NCI-H2081 (cell line): Measurements from ENCODE around the gene SHF.
"Not testable (repeated sequence)": the region's sequence is repeated elsewhere in the genome, so short reads cannot be mapped to it uniquely, and the experiment has no call there.

ENCODE experiments used
- DNase-seq, 2 experiments: peaks; one replicate each; lab custom pipeline; 2025; lab: John Stamatoyannopoulos, UW

The SHF gene, protein sequence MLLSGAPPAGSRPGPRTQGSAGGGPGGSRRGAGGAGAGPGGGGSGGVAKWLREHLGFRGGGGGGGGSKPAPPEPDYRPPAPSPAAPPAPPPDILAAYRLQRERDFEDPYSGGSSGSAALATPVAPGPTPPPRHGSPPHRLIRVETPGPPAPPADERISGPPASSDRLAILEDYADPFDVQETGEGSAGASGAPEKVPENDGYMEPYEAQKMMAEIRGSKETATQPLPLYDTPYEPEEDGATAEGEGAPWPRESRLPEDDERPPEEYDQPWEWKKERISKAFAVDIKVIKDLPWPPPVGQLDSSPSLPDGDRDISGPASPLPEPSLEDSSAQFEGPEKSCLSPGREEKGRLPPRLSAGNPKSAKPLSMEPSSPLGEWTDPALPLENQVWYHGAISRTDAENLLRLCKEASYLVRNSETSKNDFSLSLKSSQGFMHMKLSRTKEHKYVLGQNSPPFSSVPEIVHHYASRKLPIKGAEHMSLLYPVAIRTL

DNA sequence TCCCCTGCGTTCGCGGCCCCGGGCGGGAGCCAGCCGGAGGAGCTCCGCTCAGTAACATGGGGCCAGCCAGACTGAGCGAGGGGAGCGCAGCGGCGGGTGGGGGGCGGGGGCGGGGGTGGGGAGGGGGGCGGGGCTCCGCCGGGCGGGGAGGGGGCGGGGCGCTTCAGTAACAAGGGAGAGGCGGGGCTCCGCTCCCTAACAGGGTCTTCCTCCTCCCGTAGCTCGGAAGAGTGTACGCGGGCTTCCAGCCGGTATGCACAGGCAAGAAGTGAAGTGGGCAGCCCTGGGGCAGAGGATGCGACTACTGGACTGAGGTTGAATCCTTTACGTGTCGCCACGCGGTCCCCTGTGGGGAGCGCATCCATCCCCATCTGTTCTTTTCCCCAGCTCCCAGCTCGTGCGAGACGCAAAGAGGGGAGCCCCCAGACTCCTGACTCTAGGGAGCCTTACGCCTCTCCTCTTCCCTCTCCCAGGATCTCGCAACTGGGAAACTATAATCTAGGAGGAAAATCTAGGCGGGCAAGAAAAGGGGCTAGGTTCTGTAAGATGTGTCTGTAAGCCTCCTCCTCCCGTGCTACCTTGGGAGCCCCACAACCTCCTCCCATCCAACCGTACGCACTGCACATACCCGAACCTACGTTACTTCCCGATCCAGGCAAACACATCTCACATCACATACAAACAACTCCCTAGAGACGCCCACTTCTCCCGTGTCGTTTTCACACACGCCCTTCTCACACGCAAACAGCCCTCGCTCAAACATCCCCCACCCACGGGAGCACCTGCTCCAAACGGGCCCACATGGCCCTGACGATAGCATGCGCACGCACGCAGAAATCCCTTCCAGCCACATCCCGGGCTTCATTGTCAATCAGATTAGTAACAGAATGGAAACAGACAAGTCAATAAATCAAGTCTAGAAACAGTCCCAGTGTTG, at the start of gene SHF:
Gene SHF (minus strand): TSS at position 73 of the 937 bp plus-strand sequence. CDS start 15 bp downstream, at position 58.
- DNase-seq = peak; percentile 46 to 56

DNA sequence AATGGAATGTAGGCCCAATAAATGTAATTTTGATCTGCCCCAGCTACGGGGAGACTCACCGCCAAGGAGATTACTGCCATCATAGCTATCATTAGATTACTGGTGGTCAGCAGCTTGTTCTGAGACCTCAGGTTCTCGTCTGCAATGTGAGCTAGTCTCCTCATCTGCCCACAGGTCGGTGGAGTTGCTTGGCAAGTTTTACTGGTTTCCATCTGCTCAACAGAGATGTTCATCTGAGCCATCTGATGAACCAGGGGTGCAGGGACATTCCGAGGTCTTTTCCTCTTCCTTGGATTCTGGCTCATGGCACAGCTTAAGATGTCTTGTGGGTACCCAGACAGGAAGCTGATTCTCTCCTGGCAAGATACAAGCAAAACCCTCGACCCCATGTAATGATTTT, 49.0 kb upstream of the SHF start:
- DNase-seq = not testable (repeated sequence)

DNA sequence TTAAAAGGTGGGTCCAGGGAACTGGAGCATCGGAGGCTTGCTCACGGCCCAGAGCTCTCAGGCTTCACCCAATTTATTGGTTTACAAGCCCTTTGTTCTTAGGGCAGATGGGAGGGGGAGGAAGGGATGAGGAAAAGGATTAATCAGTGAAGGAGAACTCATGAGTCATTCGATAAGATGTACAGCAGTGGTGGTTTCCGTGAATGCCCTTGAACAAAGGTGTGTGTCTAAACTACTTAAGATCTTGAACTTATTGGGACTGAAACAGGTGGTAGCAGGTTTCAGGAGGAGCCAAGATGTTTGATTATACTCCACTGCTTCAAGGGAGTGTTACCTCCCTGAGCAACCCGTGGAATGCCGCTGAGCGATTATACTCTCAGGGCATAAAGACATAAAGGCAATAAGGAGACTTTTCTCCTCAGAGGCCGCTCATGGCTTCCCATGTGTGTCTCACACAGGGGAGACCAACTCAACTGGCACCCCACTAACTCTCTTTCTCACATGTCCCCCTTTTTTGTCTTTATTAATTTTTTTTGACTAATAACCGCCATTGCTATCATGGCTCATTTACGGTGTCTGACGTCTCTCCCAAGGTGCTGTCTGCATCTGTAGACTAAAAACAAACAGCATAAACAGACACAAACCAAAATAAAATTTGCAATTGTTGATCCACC, 46.9 kb upstream of the SHF start:
- no peak for DNase-seq

DNA sequence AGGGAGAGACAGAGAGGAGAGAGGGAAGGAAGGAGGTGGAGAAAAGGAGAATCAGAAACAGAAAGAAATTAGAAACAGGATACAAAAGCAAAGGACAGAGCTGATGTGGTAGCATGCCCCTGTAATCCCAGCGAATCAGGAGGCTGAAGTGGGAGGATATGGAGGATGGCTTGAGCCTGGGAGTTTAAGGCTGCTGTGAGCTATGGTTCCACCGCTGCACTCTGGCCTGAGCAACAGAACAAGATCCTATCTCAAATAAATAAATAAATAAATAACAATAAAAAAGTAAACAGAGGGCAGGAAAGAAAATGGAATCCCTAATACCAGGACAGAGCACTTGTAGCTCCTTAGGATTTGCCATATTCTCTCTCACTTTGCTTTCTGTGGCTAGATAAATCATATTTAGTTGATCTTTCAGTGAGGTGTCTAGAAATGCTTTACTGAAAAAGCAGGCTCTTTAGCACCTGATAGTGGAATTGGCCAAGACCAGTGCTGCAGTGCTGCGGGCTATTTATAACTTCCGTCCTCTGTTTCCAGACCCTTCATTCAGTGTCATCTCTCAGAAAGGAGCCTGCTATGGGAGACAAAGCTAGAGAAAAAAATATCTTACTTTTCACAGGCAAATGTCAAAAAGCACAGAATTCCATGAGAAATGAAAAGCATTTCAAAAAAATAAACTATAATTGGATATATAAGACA, 44.2 kb upstream of the SHF start:
- no peak for DNase-seq

DNA sequence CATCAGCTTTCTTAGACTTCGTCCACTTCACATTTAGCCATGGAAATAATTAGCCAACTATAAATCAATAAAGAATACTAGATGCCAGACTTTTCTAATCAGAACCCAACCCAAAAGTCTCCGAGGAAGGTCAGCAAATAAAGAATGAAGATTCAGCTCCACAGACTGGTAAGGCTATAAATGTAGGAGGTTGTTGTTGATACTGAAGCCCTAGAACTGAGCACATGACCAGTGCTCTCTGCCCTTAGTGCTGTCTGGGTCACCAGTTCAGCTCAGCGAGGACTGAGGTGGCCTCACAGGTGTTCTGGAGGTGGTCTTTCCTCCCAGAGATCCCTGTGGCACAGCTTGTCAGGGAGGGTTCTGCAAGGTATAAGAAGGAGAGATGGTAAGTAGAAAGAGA, 43.4 kb upstream of the SHF start:
- no peak for DNase-seq

DNA sequence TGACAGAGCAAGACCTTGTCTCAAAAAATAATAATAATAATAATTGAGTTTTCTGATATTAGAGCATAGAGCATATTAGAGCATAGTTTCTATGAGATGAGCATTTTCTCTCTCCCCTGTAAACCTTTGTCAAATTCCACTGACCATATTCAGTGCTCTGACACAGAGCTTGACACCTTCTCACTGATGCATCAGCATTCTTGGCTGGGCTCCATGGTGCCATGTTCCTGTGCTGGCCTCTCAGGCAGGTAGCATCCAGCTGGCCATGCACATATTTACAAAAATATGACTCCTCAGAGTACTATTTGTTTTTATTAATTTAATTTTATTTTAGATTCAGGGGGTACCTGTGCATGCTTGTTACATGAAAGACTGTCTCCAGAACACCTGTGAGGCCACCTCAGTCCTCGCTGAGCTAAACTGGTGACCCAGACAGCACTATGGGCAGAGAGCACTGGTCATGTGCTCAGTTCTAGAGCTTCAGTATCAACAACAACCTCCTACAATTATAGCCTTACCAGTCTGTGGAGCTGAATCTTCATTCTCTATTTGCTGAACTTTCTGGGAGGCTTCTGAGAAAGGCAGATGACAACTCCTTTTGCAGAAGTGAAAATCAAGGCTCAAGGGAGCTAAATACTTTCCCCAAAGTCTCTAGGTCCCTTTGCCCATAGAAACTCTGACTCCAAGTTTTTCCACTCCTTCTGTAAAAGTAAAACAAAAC, 42.6 kb upstream of the SHF start:
- DNase-seq = no peak

DNA sequence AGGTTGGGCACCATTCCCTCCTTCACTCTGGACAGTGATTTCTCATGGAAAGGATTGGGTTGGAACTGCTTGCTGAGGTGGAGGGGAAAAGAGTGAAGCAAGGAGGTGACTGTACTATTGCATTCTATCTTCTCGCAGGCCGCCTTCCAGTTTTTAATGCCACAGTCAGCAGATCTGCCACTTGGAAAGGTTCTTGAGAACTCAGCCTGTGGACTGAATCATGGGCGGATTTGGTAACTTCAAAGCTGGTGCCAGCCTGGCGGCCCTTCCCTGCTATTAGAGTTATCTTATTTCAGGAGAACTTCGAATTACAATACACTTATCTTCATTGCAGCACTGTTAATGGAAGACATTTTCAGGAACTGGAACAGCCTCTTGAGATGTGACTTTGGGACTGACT, 41.2 kb upstream of the SHF start:
- no peak for DNase-seq

DNA sequence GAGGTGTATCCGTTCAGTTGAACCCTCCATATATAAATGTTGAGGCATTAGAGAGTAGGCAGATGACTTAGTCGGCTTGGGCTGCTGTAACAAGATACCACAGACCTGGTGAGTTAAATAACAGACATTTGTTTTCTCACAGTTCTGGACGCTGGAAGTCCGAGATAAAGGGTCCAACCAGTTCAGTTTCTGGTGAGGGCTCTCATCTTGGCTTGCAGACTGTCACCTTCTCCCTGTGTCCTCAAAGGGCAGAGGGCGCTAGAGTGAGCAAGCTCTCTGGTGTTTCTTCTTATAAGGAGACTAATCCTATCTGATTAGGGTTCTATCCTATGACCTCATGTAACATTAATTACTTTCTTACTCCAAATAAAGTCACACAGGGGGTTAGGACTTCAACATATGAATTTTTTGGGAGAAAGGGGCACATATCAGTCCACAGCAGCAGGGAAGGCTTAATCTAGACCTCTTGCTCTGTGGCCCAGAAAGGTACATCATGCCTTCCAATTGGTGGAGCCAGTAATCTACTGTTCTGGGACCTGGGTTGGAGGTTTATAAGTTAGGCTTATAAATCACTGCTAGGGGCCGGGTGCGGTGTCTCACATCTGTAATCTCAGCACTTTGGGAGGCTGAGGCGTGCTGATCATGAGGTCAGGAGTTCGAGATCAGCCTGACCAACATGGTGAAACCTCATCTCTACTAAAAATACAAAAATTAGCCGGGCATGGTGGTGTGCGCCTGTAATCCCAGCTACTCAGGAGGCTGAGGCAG, 37.9 kb upstream of the SHF start:
- DNase-seq = no peak

DNA sequence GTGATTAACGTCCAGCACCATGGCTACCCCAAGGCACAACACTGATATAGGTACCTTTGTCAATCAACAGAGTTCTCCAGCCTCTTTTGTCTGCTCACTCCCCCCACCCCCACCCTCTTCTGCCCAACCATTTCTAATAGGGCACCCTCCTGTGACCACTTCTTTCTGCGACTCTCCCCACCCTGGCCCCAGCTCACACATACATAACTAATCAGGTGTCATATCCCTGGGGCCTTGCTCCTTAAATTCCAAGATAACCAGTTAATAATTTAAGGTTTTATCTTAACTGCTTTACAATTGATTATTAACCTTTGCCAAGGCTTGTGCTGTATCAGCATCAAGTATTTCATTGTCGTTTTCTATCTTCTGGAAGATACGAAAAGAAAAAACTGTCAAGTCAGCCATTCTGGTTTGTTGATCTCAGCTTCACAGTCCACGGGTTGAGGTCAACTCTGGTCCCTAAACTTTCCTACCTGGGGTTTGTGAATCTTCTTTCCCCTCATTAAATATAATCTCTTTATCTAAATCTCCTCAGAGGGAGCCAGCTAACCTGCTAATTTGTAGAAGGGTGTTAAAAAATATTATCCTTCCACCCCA, 37.0 kb upstream of the SHF start:
- DNase-seq = no peak

DNA sequence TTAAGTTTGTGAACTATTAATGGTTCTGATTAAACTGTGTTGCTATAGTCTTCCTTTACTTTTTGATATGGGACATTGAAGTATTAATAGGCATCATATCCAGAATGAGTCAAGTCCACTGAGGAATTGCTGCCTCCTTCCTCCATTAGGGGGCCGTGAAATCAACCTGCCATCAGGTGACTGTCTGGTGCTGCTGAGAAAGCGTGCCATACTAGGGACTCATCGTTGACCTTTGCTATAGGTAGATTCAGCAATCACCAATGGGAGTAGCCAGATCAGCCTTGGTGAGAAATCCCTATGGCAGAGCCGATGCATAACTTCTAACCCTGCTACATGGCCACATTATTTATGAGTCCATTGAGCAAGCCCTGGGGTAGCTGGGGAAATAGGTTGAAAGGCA, 34.2 kb upstream of the SHF start:
- DNase-seq = no peak

DNA sequence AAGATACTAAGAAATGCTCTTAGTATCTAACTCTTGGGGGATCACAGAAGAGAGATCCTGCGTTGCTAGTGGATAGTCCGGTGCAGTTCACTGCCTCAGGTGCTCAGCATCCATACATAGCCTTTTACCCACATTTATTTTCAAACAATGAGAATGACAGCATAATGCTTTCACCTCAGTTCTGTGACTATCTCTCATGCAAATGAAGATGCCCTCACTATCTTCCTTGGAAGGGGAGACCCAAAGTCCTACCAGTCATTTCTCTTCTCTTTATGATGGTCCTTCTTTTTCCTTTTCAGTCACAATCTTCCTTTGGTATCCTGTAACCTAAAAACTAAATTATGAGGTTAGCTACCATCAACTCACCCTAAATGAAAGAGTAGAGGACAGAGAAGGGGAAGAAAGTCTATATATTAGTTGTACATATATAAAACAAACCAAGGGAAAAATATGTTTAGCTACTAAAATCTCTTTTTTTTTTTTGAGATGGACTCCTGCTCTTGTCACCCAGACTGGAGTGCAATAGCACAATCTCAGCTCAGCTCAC, 33.4 kb upstream of the SHF start:
- no peak for DNase-seq

DNA sequence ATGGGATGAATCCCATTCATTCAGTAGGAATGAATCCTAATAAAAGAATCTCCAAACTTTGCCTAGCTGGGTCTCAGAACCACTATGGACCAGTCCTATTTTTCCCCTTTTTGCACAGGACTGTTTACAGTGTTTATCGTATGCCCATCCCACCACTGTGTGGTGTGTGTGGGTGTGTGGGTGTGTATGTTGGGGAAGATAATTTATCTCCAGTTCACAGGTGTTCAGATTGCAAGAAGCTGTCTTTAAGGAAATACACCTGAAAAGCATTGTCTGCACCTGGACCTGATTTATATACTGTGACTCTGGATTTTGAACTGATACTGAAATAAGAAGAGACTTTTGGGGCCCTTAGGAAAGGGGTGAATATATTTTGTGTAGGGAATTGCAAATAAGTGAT, 24.7 kb upstream of the SHF start:
- no peak for DNase-seq

DNA sequence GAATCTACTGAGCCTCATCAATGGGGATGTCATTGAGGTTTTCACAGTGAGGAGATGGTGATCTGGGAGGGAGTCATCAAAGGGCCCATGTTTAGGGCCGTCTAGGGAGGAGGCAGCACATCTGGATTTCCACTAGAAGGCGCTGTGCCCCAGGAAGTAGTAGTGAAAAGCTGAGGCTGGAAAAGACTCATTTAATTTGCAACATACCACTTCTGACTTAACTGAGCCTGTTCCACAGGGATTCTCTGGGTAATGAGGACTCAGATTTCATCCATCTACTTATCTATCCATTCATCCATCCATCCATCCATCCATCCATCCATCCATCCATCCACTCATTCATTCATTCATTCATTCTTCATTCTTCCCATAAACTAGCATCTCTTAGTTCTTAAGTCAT, 17.4 kb upstream of the SHF start:
- peak; percentile 79 to 80 for DNase-seq

DNA sequence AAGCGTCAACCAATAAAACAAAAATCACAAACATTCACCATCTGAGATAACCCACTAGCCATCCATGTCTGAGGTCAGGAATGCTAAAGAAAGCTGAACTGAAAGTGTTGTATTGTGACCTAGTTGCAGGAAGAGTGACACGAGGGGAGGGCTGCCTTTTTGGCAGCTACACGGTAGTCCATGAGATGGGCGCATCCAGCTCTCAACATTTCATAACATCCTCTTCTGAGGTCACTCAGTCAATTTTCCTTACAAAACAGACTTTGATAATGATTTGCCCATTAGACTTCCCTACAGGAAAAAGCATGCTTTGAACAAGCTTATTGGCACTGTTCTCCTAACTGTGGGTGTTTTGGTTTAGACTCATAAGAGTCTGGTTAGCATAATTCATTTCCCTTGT, 15.4 kb upstream of the SHF start:
- DNase-seq = no peak

DNA sequence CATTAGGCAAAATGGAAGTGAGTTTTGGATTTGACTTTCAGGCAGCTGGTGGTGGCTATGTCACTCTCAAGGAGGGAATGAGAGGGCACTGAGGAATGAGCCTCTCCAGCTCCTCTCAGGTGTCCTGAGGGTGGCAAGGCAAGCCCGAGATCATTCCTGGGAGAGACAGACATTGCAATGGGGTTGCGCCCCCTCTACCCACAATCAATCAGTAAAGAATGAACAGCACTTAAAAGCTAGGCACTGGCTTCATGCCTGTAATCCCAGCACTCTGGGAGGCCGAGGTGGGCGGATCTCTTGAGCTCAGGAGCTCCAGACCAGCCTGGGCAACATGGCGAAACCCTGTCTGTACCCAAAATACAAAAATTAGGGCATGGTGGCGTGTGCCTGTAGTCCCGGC, 14.1 kb upstream of the SHF start:
- no peak for DNase-seq

DNA sequence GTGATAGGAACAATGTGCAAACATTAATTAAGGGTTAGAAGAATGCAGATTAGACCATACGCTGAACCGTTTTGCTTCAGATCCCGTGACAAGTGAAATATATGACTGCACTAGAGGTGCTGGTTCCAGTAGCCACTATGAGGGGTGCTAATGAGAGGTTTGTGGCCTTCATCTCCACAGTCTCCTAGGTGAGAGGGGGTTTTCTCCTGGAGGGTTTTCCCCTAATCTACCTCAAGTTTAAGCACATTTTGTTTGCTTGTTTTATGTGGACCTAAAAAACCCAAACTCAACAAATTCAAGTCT, 13.7 kb upstream of the SHF start:
- no peak for DNase-seq

DNA sequence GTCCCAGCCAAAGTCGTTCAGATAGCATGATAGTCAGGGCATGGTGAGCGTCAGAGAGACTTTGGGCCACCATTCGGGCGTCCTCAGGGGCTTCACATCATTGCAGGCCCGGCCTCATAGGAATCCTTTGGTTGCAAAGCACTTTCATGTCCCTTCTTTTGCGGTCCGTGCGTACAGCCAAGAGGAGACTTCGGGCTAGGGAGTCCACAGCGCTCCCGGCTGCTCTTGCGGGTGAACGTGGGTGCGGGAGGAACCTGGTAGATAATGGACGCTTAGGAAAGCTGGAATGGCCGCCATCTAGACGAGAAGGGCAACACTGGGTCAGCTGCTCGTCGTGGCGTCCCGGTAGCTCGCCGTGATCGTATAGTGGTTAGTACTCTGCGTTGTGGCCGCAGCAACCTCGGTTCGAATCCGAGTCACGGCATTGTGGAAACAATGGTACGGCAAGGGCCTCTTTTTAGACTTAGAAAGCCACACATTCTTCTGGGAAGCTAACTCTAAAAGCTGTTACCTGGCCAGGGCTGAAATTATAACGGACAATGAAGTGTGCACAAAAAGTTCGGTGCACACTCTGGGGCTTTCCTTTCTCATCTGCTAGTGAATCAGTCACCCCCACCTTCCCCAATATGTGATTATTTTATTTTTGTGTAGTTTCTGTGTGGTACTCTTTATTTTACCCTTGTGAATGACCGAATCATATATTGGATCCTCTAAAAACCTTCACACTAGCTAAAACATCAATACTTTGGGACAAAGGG, 13.2 kb upstream of the SHF start:
- peak; percentile 78 to 88 for DNase-seq

DNA sequence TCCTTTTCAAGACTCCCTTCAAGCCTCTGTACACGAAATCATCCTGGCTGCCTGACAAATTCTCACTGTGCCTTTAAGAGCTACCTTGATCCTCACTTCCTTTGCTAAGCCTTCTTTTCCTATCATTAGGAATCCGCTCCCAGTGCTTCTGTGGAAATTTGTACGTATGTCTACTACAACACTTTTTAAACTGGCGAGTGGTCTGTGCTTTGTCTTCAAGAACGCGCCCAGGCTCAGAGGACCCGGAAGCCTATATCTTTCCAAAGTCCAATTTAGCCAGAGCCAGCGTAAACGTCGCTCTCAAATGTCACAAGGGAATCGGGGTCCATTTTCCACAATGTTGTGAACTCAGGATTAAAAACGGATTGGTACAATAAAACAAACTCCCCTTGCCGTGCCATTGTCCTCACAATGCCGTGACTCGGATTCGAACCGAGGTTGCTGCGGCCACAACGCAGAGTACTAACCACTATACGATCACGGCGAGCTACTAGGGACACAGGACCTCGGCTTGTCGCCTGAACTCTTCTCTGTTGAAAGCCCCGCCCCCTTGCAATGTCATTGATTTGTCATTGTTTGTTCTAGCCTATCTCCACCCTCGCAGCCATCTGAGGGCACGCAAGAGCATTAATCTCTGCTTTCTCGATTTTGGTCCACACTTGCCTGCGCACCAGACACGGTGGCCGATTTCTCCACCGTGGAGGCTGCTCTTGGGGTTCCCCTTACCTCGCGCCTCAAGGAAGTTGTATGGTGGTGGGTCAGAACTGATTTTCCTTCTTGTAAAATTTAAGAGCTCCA, 12.4 kb upstream of the SHF start:
- DNase-seq = peak; percentile 91 to 95
